GM19025 (cell line): ENCODE measurements around the gene RIMBP2.

Experiments
- ATAC-seq: cut with Tn5 transposase; IDR thresholded peaks from one replicate; pipeline ENCODE4 v1.9.1; 2021; ENCODE audit warnings: mild to moderate bottlenecking, low read depth, moderate library complexity; ENCODE audit not compliant: unreplicated experiment

RIMBP2 gene

DNA sequence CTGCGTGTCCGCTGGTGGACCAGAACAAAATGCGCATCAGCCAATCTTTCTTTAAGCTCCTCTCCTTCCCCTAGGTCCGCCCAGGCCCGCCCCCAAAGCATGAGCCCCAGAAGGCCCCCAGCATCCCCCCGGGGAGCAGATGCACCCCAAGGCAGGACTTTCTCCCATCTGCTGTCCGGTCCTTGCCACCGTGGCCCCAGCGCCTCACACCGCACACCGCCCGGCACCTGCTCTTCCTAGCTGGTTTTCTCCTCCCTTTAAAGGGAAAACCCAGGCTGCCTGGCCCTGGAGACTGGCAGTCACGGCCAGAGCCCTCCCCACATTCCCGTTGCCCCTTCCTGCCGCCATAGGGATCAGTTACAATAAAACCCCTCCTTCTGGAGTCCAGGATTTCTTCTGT, 30.2 kb downstream of the RIMBP2 start:
- no peak for ATAC-seq

DNA sequence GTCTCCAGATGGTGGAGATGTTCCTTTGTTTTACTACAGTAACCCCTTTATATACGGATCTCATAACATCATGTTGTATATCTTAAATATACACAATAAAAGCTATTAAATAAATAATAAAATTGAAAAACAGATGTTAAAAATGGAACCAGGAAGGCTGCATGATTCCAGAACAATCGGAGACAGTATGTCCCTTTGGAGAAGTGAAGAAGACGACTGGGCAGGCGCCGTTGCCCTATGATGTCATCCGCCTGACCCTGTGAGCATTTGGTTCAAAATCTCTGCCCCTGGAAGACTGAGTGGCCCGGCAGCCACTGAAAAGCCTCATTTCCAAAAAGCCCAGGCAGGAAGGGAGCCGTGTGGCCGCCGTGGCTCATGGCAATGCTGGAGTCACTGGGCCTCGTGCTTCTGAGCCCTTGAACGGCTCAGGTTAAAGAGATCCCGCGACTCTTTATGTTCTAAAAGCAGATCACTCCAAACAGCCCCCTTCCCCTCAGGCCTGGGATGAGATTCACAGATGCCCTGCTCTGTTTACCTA, 30.8 kb downstream of the RIMBP2 start:
- ATAC-seq: no peak

DNA sequence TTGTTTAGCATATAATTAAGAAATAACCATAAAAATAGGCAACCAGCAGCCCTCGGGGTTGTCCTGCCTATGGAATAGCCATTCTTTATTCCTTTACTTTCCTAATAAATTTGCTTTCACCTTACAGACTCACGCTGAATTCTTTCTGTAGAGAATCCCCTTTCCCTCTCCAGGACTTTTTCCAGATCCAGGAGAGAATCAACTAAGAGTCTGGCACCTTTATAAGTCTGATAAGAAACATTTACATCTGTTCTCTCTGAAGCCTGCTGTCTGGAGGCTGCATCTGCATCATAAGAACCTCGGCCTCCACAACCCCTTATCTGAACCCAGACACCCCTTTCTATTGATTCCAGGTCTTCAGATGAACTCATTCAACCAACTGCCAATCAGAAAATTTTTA, 32.3 kb downstream of the RIMBP2 start:
- no peak for ATAC-seq

DNA sequence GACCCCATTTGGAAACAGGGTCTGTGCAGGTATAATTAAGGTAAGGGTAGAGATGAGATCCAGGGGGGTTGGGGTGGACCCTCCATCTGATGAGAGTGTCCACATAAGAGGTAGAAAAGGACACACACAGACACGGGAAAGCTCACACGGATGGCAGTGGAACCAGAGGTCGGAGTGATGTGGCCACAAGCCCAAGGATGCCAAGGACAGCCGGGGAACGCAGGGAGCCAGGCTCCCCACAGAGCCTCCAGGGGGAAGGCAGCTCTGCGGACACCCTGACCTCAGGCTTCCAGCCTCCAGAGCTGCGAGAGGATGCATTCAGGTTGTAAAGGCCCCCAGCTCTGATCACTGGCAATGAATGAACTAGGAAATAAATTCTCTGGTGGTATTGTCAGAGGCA, 33.0 kb downstream of the RIMBP2 start:
- ATAC-seq: no peak

DNA sequence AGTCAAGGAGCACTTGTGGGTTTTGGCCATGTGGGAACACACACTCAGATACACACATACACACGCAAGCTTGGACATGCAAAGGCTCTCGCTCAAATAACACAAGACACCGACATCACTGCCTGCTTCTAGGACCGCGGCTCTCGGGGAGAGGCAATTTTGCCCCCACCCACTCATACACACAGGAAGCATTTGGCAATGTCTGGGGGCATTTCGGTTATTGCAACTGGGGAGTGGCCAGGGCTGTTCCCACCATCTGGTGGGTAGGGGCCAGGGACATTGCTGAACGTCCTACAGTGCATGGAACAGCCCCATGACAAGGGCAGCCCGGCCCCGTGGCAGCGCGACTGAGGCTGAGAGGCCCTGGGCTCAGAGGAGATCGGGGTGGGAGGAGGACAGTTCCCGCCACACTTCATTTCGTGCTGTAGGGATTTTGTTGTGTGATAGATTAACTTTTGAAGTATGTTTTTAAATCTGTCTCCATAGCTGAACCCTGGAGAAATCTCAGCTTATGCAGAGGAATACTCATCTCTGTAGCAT, 35.6 kb downstream of the RIMBP2 start:
- ATAC-seq: no peak

DNA sequence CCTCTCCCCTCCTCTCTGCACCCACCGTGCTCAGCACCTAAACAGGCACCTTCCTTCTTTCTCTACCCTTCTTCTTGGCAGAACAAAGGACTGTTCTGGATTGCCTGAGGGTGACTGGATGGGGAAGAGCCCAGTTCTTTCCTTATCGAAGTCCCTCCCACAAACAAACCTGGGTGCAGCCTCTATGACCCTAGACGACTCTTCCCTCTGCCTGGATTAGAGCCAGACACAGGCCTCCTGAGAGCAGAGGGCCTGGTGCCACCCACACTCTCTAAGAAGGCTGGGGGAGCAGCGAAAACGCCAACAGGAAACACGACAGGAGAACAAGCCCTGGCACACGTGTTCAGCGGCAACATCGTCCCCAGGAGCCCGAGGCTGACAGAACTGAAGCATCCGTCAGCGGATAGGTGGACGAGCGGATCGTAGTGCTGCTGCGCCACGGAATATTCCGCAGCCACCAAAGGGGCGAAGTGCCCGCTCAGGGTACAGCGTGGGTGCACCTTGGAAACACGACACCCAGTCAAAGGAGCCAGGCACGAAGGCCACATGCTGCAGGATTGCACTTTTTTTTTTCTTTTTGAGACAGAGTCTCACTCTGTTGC, 38.0 kb downstream of the RIMBP2 start:
- ATAC-seq: no peak

DNA sequence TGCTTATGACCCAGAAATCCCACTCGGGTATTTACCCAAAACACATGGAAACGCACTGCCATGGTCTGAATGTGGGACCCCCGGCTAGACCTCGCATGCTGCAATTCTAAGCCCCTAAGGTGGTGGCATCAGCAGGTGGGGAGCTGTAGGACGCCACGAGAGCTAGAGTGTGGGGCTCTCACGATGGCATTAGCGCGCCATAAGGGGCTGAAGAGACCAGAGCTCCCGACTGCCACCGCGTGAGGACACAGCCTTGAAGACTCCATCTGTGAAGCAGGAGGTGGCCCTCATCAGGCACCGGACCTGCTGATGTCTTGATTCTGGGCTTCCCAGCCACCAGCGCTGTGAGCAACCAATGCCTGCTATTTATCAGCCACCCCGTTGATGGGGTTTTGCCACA, 40.3 kb downstream of the RIMBP2 start:
- ATAC-seq: no peak

DNA sequence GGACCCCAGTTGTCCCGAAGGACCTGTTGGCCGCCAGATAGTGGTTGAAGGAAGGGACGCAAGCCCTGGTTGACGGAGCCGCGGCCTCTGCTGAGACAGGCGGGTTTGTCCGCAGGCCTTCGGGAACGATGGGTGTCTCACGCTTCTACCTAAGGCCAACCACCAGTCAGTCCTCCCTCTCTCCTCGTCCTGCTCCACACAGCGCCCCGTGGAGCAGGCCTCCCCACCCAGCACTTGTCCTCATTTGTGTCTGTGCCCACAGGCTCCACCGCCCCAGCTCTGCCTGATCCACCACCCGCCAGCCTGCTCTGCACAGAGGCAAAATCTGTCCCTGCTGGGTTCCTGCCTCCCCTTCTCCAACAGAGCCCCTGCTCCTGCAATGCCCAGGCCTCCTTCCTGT, 41.0 kb downstream of the RIMBP2 start:
- ATAC-seq: no peak

DNA sequence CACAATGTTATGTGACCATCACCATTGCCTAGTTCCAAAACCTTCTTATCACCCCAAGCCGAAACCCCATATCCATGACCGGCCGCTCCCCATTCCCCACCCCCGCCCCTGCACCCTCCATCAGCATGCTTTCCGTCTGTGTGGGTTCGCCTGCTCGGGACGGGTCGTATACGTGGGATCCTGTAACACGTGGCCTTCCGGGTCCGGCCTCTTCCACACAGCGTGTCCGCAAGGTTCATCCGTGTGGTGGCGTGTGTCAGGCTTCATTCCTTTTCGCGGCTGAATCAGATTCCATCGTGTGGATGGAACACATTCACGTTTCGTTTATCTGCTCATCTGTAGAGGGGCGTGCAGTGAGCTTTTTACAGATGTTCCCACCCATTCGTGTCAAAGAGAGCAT, 41.4 kb downstream of the RIMBP2 start:
- ATAC-seq: no peak

DNA sequence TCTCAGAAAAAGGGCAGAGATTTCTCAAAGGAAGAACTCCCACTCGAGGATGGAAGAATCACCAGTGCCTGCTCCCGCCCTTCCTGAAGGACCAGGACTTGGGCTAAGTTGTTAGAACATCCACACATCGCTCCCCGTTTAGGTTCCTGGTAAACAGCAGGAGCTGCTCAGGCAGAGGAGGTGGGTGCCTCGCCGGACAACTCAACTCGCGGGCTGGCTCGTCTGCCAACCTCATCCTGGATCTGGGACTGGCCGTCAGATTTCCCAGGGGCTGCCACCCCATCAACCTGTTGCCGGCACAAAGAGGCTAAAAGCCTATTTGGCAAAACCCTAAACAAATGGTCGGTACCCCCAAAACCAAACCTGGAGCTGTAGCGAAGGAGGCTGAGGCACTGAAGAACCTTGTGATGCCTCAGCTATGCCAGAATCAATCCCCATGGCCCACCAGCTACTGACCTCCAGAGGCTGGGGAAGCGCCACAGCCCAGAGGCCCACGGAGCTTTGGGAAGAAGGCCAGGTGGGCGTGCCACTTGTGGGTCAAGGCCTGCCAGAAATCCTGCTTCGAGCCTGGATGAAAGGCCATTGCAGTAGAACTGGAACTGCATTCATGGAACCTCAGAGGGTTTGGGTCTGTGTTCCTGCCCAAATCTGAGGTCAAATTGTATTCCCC, 42.9 kb downstream of the RIMBP2 start:
- no peak for ATAC-seq

DNA sequence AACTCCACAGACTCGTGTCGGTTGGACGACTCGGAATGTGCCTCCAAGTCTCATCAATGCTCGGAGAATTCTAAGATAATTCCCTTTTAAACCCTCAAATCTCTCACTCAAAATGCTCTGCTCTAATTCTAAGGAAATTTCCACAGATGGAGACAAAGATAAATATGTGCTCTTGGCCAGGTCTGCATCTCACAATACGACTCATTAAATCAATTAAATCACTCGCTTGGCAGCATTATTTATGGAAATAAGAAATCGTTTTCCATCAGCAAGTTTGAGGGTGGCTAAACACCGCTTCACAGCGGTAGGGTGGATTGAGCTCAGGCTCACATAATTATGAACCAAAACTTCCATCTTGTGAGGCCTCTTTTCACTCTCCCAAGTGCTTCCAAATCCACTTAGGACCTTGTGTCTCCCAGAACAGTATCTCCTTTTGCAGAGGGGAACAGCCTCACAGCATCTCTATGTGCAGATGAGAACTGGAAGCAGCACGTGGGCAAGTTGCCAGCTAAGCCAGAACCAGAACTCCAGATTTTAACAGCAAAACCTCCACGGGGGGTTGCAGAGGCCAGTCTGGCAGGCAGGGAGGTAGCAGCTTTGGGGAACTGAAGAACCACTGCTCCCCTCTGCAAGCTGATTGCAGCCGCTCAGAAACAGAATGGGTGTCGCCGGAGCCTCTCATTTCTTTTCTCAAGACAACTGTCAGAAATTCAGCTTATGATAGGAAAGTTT, 43.8 kb downstream of the RIMBP2 start:
- ATAC-seq: no peak

DNA sequence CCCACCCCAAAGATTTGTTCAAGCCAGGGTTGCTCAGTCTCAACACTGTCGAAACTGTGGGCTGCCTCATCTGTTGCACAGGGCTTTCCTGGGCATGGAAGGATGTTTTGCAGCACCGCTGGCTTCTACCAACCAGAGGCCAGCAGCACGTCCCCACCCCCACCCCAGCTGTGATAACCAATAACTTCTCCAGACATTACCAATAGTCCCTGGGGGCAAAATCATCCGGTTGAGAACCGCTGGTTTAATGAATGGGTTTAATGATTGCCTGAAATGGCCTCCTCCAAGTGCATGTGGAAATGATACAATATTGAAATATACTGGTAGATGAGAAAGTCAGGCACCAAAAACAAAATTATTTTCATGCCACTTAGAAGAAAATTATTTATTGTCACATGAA, 44.5 kb downstream of the RIMBP2 start:
- no peak for ATAC-seq

DNA sequence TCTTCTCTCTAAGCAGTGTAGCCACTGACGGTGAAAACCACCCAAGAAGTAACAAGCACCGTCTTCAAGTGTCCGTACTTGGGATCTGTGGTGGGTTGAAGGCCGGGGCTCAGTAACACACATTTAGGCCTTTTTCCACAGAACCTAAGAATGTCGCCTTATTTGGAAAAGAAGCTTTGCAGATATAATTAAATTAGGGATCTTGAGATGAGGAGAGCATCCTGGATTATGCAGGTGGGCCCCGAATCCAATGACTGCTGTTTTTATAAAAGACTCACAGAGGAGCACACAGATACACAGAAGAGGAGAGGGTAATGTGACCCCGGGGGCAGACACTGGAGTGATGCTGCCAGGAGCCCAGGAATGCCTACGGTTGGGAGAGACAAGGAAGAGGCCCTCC, 46.3 kb downstream of the RIMBP2 start:
- ATAC-seq: no peak

DNA sequence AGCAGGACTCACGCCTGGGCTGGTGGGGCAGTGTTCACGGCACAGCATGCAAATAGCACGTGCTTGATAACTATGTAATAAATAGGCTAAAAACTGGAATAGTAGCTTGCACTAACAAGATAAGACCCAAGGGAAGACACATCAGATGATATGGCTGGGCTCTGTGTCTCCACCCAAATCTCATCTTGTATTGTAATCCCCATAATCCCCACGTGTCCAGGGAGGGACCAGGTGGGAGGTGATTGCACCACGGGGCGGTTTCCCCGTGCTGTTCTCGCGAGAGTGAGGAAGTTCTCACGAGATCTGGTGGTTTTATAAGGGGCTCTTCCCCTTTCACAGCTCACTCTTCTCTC, 46.9 kb downstream of the RIMBP2 start:
- no peak for ATAC-seq

DNA sequence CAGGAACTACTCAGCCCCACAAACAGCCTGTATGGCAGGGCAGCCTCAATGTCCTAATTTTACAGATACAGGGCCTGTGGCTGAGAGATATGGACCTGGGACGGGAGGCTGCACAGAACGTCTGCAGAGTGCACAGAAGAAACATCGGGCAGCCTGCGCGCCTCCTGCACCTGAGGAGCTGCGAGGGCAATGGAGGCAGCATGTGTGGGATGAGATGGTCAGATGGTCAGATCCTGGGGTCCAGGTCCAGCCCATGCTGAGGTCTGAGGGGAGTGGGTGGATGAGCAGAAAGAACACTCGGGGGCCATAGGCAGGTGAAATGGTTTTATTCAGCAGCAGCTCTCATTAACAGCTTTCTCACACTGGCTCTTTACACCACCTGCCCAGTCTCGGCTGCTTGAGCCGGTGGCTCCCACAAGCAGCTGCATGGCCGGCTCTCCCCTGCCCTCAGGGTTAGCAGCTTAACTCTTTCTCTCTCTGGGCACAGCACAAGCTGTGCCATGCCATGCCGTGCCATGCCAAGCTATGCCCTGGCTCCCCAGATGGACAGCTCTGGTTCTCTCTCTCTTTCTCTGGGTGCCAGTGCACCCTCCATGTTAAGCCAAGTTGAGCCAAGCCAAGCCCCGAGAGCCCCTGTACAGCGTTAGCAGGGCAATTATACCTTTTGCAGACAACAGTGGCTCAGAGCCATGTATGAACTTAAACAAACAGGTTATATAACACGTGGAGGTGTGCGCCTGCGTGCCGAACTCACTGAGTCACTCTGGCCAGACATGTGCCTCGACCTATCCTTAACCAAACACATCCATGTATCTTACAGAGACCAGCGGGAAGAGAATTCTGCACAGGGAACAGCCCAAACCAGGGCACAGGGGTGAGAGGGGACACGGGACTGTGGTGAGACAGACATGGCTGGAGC, 47.6 kb downstream of the RIMBP2 start:
- no peak for ATAC-seq

DNA sequence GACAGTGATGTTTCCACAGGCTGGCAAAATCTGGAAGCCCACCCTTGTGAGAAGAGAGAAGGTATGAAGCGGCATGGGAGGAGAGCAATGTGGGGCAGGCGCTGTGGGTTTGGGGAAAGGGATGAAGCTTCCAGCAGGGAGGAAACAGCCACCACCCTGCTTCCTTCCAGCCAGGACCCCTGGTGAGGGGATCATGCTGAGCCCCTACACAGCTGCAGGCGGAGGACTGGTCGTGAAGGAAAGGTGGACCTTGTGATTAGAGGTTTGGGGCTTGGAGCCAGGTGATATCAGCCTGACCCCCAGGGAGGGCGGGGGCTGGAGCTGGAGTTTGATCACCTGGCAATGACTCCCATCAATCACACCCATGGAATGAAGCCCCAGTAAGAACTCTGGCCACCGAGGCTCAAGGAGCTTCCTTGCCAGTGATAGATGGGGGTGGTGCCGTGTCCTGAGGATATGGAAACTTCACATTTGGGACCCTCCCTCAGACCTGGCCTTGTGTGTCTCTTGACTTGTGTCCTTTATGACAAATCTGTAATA, 48.6 kb downstream of the RIMBP2 start:
- no peak for ATAC-seq

DNA sequence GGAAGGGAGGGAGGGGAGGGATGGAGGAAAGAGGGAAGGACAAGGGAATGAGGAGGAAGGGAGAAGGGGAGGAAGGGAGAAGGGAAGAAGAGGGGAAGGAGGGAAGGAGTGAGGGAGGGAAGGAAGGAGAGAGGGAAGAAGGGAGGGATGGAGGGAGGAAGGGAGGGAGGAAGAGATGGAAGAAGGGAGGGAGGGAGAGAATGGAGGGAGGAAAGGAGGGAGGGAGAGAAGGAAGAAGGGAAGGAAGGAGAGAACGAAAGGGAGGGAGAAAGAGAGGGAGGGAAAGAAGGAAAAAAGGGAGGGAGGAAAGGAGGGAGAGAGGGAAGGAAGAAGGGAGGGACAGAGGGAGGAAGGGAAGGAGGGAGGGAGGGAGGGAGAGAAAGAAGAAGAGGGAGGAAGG, 49.5 kb downstream of the RIMBP2 start:
- no peak for ATAC-seq

DNA sequence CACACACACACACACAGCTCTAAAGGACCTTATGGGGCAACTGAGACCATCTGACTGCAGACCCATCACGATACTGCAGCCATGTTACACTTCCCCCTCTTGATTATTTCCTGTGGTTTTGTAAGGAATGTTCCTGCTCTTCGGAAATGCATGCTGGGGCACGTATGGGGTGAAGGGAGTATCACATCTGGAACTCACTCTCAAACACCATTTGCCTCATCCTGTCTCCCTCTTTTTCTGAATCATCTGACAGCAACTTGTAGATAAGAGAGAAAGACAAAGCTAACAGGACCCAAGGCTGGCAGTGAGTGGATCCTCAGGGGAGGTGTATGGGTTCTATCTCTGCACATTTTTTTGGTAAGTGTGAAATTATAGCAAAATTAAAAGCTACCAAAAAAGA, 50.3 kb downstream of the RIMBP2 start:
- ATAC-seq: no peak

DNA sequence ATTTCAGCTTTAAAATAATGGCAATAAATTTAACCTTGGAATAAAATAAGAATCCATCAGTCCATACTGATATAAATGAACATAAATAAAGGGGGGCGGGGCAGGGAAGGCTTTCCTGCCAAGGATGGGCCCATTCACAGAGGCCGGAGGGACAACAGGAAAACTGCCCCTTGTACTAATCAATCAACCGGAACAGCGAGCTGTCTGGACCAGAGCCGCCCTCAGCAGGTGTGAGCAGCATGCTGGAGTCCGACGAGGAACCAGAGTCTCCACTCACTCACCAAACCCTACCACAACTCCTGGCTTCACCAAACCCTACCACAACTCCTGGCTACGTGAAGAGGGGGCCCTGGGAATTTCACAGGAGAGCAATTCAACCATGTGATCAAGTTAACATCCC, 51.3 kb downstream of the RIMBP2 start:
- ATAC-seq: no peak

DNA sequence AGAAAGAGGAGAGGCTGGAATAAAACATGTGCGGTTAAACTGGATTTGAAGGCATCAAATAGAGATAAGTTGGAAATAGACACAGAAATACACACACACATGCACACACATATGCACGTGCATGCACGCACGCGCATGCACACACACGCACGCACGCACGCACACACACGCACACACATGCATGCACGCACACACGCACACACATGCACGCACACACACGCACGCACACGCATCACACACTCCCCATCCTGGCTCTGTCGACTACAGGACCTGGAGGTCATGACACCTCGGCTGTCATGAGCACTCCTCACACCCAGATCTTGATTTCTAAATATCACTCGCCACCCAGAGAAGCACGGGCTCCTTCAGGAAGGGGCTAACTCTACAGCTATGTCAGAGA, 51.8 kb downstream of the RIMBP2 start:
- no peak for ATAC-seq
